Endothelial cell of umbilical vein (primary cell): ENCODE results near the gene CD93.

Experiments
- CTCF ChIP-seq, 2 donors: IDR thresholded peaks; 1 replicate in 1 of 2; 2 replicates in 1 of 2; pipeline ENCODE4 v1.5.1; 2011; ENCODE audit warnings: low read length in 2 of 2, mild to moderate bottlenecking in 2 of 2, moderate library complexity in 2 of 2, control low read depth in 1 of 2, inconsistent platforms in 1 of 2, low read depth in 1 of 2; ENCODE audit not compliant: insufficient read depth in 1 of 2; ENCODE audit errors: extremely low read depth in 1 of 2
- EZH2 ChIP-seq: IDR thresholded peaks from 2 replicates; pipeline ENCODE4 v1.6.1; 2012; ENCODE audit warnings: borderline replicate concordance, low read depth, mild to moderate bottlenecking, moderate library complexity, low read length, inconsistent platforms; ENCODE audit not compliant: severe bottlenecking
- MAX ChIP-seq: IDR thresholded peaks from 2 replicates; pipeline ENCODE4 v1.6.1; 2011; ENCODE audit not compliant: insufficient read depth, insufficient read length
- POLR2A ChIP-seq: IDR thresholded peaks from 2 replicates; pipeline ENCODE4 v1.6.1; 2012; ENCODE audit warnings: low read depth, mild to moderate bottlenecking, control low read depth, low read length
- POLR2AphosphoS5 ChIP-seq: IDR thresholded peaks from 2 replicates; pipeline ENCODE4 v1.6.1; 2012; ENCODE audit warnings: low read depth, mild to moderate bottlenecking, control low read depth, low read length, moderate library complexity; ENCODE audit not compliant: insufficient read depth

- TF ChIP-seq CTCF (IDR thresholded peaks at IDR 0.05; ENCODE audit: extremely low read depth in 1 of 2, insufficient read depth in 1 of 2, low read depth in 1 of 2, low read length in 2 of 2) (no peak), EZH2 (no peak), POLR2A (no peak), POLR2AphosphoS5 (no peak), MAX (no peak)
Measured at GRCh38 chr20:23071996-23072395, 14.1 kb downstream of the CD93 start.
